HG02798 (cell line): ENCODE measurements around the gene ZNF746.
"Not testable (repeated sequence)": the region's sequence is repeated elsewhere in the genome, so short reads cannot be mapped to it uniquely, and the experiment has no call there.

Source experiments
- ATAC-seq: cut with Tn5 transposase; IDR thresholded peaks from one replicate; pipeline ENCODE4 v1.9.1; 2021; ENCODE audit warnings: mild to moderate bottlenecking; ENCODE audit not compliant: unreplicated experiment, poor library complexity

ZNF746 gene

DNA sequence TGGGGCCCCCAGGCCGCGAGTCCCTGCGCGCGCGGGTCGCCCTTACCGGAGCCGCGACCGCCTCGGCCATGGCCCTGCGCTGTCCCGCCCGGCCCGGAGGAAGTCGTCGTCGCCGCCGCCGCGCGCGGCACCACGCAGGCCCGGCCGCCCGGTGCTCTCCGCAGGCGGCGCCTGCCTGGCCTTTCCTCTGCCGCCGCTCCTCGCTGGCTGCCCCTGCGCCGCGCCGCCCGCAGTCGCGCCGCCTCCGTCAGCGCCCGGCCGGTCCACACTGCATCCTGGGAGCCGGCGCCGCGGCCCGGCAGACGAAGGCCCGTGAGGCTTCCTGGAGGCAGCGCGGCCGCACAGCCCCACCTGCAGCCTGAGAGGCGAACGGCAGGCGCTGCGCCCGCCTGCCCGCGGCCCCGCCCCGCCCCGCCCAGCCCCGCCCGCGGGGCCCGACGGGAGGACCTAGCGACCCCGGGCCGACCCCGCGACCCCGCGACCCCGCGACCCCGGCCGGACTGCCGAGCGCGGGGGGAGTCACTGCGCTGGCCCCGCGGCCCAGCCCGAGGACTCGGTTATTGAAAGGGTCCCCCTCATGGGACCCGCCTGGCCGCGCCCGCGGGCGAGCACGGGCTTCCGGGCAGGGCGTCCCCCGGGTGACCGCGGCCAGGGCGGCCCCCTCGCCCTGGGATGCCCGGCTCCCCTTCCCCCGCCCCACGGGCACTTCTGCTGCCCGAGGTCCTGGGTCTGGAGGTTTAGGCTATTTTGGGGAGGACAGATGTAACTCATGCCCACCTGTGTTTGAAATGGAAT, at the start of gene ZNF746:
ZNF746 (minus strand) TSS at position 343 of the 795 bp plus-strand sequence; CDS start at position 70, 273 bp downstream.
- ATAC-seq, result peak; percentile 96

DNA sequence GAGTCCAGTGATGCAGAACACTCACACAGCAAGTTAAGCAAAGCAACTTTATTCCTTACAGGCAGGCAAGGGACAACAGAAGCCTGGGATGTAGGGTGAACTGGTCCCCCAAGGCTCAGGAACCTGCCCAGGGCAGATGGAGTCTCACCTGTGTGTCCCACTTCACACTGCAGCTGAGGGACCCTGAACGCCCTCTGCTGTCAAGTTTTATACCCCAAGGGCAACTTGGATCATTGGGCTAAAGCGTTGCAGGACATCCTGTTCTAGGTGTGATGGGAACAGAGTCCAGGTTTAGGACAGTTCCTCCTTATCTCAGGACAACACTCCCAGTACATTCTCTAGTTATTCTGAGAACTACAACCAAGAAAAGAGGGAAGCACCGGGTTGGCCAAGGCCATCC, 49.5 kb upstream of the ZNF746 start:
- no peak for ATAC-seq

DNA sequence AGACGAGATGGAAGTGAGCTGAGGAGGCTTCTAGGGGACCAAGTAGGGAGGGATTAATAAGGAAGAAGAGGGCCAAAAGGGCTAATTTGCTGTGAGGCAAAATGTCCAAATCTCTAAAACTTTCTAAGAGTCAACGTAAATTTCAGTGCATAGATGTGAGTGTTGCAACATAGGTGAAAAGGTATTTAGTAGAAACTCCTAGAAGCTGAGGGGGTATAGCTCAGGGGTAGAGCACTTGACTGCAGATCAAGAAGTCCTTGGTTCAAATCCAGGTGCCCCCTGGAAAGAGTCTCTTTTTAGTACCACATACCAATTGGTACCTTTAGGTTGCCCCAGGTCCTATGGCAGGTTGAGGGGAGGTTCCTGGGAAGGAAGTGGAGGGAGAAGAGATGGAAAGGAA, 48.7 kb upstream of the ZNF746 start:
- no peak for ATAC-seq

DNA sequence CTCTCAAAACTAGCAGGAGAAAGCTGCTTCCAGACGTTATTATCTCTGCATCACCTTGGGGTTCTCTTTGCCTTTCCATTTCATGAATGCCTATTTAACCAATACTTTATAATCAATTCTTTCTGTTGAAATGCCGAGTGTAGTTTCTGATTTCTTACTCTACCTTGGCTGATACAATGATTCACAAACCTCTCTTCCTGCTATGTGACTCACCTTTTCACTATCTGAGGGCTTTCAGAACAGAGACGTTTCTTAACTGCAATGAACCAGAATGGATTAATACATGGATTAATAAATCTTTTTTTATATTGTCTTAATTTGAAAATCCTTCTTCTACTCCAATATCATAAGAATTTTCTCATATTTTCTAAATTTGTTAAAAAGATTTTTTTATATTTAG, 46.4 kb upstream of the ZNF746 start:
- no peak for ATAC-seq

DNA sequence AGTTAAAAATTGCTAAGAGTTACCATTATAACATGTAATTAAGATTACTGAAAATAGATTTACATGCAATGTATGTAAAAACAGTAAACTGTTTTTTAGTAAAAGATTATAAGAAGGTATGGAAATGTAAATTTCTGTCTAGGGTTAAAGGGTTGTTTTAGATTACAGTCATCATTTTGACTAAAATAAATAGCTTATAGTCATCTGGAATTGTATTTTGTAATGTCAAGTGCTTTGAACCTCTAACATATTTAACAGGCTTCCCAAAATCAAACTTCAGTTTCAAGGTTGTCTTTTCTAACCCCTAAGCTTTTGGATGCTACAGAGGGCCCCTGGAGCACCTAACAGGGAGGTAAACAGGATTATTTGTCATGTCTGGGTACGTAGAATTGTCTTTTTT, 35.0 kb upstream of the ZNF746 start:
- ATAC-seq, result no peak

DNA sequence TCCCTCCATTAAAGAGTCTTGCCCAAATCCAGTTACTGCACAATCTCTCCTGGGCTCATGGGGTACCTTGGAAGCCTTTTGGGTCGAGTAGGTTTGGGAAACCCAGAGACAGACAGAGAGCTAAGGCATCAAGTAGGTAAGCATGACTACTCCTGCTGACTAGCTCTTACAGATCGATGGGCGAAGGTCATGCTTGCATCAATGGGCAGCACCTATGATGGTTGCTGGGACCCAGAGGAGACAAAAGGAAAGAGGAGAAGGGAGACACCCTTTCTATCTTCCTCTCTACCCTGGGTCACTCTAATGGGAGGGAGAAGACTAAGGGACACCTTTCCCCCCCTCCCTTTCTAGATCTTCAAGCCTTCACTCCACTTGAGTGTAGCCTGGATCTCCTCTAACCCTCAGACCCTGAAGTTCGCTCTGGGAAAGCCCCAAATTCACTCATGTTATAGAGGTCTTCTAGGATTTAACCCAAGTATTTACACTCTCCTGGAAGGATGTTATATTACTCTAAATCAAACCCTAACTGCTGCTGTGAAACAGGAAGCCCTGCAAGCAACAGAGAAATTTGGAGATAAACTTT, 31.6 kb upstream of the ZNF746 start:
- ATAC-seq, result no peak

DNA sequence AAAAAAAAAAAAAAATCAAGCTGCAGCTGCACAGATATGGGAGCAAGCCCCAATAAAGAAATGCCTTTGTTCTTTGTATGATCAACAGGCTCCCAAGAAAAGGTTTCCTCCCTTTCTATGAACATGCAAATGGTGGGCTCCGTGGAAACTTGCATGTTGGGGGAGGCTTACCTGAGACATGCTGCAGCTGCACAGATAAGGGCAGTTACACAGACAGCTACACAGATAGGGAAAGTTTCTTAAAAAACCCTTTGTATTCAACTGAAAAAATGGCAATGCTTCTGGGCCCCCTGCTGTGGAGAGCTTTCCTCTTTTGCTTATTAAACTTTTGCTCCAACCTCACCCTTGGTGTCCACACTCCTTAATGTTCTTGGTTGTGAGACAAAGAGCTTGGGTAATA, 29.8 kb upstream of the ZNF746 start:
- ATAC-seq, result no peak

DNA sequence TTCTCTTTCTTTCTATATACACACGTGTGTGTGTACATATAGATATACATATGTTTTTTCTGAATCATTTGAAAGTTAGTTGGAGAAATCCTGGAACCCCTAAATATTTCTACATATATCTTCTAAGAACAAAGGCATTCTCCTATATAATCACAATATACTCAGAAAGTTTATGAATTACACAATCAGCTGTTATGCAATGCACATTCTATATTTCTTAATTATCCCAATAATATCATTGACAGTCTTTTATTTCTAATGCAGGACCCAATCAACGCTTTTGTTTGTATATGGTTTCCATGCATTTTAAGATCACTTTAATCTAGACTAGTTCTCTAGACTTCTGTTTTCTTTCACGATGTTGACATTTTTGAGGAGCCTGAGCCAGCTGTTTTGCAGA, 27.7 kb upstream of the ZNF746 start:
- ATAC-seq, result no peak

DNA sequence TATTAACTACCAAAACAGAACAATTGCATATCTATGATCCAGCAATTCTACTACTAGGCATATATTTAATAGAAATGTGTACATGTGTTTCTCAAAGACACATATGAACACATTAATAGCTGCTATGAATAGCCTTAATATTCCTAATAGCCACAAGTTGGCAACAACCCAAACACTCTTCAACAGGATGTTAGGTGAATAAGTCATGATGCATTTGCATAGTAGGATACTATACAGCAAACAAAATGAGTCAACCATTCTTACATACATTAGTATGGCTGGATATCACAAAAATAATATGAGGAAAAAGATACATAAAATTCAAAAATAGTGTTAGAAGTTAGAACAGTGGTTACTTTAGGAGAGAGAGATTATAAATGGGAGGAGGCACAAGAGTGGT, 26.8 kb upstream of the ZNF746 start:
- ATAC-seq, result no peak

DNA sequence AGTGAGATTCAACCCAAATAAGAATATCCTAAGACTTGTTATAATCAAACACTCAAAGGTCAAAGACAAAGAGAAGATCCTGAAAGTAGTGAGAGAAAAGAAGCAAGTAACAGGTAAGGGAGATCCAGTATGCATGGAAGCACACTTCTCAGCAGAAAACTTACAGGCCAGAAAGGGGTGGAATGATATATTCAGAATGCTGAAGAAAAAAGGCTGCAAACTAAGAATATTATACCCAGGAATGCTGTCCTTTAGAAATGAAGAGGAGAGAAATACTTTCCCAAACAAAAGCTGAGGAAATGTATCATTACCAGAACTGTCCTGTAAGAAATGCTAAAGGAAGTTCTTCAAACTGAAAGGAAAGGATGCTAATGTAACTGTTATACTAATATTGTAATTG, 12.6 kb upstream of the ZNF746 start:
- no peak for ATAC-seq

DNA sequence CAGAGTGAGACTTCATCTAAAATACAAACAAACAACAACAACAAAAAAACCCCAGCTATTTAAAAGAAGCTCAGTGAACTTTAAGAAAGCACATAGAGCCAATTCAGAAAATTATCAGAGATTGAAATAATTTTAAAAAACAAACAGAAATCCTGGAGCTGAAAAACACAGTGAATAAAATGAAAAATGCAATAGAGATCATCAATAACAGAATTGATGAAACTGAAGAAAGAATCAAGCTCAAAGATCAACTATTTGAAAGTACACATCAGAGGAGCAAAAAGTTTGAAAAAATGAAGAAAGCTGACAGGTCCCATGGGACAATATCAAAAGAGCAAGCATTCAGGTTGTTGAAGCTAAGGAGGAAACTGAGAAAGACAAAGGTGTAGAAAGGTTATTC, 12.2 kb upstream of the ZNF746 start:
- ATAC-seq, result no peak

DNA sequence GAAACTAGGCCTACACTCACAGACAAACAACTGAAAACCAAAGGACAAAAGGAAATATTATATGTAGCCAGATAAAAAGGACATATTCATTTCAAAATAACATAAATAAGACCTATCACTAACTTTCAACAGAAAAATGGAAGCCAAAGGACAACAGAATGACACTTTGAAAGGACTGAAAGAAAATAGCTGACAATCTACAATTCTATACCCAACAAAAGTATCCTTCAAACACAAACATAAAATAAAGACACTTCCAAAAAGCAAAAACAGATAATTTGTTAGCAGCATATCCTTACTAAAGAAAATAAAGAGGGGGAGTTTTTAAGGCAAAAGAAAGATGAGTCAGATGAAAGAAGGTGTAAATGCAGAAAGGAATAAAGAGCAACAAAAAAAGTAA, 7.9 kb upstream of the ZNF746 start:
- no peak for ATAC-seq

DNA sequence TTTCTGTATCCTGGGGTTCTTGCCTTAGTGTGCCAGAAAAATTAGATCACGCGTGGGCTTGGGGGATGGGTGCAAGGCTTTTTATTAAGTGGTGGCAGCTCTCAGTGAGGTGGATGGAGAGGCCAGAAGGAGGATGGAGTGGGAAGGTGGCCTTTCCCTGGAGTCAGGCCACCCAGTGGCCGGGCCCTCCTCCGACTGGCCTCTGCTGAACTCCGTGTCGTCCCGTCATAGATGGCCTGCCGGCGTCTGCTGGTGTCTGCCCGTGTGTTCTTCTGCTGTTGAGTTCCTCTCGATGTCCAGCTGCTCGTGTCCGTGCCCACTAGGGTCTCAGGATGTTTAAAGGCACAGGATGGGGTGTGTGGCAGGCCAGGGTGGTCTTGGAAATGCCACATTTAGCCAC, 4.0 kb upstream of the ZNF746 start:
- no peak for ATAC-seq

DNA sequence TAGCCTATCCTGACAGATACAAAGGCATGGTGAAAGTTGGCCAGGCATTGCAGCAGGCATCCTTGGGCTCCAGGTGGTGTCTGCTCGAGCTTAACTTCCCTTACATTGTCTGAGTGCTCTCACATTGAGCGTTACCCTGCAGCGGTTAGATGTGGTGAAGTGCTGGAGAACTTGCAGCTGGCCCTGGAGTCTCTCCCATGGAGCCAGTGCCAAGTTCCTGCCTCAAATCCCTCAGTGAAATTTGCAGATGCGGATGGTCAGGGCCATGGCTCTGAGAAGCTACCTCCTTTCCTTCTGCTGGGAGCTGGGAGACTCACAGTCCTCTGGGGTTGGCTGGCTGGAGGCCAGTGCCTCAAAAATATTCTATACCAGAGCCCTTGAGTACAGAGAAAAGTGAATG, 3.3 kb upstream of the ZNF746 start:
- no peak for ATAC-seq

DNA sequence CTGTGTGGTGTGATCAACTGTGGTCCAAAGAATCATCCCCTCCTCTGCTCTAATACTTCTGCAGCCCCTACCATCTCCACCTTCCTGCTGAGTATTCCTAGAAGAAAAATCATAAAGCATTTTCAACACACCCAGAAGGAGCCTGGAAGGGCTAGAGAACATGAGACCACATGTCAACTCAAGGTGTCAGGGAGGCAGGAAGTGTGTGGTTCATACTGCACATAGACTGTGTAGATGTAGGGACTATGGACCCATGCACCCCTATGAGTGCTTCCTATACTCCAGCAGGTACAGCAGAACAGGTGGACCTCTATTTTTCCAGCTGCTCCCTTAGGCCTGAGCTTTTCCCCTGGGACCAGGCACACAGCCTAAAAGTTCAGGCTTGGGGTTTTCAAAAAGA, 2.6 kb upstream of the ZNF746 start:
- ATAC-seq, result no peak

DNA sequence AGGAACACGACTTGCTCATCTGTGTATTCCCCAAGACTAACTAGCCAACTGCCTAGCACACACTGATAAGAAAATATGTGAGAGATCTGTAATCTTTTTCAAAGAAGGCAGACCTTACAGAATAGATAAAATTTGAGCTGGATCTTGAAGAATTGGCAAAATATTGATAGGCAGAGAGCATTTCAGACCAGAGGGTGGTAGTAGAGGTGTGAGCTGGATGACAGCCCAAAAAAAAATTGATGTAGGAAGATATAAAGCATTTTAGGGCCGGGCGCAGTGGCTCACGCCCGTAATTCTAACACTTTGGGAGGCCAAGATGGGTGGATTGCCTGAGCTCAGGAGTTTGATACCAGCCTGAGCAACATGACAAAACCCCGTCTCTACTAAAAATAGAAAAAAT, 1.2 kb upstream of the ZNF746 start:
- no peak for ATAC-seq

DNA sequence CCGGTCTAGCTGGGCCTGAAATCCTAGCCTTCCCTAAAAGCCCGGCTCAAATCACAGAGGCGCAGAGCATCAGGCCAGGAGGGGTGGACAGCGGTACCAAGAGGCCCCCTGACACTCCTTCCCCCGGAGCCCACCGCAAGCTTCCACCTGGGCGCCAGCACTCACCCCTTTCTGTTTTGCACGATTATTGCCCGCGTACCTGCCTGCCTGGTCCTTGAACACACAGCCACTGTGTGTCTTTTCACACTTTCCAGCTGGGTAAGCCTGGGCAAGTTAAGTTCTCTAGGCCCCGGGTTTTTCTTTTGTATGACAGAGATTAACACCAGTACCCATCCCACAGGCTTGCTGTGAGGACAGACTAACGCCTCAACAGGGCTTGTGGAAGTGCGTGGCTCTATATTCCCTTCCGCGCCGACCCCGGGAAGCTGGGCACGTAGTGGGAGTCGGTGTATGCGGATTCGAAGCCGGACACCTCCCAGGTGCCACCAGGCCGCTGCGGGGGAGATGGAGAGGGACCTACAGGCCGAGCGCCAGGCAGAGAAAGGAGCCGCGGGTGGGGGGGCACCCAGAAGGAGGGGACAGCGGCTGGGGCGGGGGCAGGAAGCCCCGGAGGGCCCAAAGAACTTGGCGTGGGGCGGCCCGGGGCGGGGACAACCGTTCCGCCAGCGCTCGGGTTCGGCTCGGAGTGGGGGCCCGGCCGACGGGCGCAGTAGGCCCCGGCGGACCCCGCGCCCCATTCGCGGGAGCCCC, 792 bp downstream of the ZNF746 start:
- ATAC-seq, result peak; percentile 25

DNA sequence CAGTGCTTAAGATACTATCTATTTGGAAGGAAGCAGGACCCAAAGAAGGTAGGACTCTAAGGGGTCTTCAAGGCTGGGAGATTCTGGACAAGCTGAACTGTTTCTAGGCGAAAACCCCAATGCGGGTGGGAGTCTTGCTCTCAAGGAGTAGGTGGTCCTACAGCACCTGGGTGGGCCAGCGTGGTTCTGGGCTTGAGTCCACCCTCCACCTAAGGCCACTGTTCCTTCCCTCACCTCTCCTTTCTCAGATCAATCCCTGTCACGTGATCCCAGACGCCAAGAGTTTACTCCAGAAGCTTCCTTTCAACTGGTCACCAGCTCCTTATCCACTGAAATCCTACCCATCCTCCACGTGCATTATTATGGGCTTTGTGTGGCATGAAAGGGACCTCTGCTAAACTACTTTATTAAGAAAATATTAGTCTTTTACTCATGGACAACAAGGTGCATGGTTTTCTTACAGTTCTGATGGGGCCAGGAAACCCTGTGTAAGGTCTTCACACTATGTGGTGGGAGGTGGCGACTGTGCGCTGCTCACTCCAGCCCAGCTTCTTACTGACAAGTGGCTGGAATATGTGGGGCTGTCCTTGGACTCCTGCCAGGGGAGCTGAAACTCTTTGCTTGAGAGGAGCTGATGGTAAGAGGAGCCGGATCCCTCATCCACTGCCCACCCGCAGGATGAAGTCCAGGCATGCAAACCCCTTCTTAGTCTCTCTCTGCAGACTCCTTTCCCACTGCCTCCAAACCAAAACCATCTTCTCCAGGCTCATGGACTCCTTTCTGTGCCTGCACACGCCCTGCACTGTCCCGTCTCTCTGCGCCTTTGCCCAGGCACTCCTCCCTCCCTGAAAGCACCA, 1.6 kb downstream of the ZNF746 start:
- no peak for ATAC-seq

DNA sequence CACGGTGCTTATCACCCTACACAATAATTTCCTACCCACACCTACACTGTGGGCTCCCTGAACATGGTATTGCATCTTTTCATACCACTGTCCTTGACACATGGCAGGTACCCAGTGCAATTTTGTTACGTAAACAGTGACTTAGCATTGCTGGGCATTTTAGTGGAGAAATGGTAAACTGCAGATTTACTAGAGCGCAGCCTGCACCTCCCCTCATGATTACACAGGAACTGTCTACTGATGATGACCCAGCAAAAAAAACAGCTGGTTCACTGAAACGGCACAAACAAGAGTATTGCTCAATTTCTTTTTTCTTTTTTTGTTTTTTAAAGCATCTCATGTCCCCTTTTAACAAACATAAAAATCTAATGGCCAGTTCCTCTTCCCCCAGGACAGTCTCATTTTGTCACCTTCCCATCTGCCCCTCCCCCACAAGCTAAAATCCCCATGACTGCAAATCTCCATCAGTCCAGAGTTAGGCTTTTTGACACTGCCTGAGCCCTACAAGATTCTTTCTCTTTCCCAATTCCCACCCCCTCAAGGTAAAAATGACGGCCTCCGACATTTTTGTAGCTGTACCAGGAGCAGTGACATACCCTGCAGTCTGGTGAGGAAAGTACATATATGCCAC, 2.8 kb downstream of the ZNF746 start:
- no peak for ATAC-seq

DNA sequence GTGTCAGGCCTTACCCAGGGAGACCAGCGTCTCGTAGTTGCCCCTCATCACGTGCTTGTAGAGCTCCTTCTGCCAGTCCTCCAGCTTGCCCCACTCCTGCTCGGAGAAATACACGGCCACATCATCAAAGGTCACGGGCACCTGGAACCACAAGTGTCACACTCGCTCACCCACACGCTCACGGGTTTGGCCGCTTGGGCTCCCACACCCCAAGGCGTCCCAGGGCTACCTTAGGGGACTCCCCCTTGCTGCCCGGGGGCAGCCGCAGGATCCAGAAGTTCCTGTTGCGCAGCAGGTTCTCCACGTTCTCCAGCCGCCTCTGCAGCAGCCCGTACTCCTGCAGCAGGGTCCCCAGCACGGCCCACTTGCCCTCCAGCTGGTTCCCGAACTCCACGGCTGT, 3.6 kb downstream of the ZNF746 start:
- ATAC-seq, result not testable (repeated sequence)
